ENCODE measurements around the gene RAPGEF1. TPM values are rescaled to one million over a fixed set of nuclear protein-coding genes. Genes with fewer than 3 reads are reported as not detected.

Gene RAPGEF1
- total and polyA plus RNA-seq, 8 donors: 17.1 to 62.6 (median 44.8) TPM

DNA sequence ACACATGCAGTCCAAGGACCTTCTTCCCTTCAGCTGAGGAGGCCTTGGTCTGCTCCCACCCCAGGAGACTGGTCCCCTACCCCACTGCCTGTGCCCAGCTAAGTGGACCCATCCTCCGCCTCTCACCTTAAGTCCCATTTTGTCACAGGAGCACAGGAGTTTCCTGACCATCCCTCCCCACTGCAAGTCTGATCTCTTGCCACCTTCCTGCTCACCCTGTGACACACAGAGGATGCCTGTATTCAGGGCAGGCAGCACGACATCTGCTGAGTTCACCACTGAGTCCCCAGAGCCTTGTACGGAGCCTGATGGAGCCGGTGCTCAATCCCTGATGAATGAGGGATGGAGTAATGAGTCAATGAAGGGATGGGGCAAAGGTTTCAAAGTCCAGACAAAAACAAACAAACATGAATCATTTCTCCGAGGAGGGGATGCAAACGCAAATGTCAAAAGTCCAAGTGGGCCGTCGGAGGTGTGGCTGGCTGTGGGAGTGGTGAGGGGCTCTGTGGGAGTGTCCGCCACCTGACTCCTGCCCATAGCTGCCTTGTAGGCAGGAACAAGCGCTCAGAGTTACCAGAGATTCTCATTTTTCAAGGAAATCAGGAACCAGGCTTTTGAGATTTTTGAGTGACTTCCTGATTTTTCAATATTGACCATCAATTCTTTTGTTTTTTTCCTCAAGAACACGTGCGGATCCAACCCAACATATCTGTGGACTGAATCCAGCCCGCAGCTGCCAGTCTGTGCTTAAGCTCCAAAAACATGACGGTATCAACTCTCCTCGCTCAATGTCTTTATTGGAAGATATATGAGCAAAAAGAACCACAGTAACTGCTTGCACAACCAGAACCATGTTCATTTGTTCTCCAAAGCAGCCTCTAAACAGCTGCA, 4.4 kb downstream of the RAPGEF1 start:
- DNase-seq: no peak
- peaks cover 26 to 62% (median 40%) of the 10 kb centered on the region in 3 donors for H3K4me1 ChIP-seq
- intact Hi-C loops (cut with DNase I): no loop called here
- peak overlapping the region in 2 of 4 donors; percentile 21 to 69 for H3K27ac ChIP-seq
- no peaks in the 10 kb centered on the region for H3K9me3 ChIP-seq
- no peaks in the 10 kb centered on the region for H3K36me3 ChIP-seq
- ATAC-seq: peak in 1 of 4 donors; percentile 3
- WGBS, 2 donors: 67 to 72% methylated on average over 15 of the region's 15 CpGs
- no peak overlapping the region for H3K4me3 ChIP-seq
- FAIRE-seq: no peak
- TF ChIP-seq, protein P1, sequence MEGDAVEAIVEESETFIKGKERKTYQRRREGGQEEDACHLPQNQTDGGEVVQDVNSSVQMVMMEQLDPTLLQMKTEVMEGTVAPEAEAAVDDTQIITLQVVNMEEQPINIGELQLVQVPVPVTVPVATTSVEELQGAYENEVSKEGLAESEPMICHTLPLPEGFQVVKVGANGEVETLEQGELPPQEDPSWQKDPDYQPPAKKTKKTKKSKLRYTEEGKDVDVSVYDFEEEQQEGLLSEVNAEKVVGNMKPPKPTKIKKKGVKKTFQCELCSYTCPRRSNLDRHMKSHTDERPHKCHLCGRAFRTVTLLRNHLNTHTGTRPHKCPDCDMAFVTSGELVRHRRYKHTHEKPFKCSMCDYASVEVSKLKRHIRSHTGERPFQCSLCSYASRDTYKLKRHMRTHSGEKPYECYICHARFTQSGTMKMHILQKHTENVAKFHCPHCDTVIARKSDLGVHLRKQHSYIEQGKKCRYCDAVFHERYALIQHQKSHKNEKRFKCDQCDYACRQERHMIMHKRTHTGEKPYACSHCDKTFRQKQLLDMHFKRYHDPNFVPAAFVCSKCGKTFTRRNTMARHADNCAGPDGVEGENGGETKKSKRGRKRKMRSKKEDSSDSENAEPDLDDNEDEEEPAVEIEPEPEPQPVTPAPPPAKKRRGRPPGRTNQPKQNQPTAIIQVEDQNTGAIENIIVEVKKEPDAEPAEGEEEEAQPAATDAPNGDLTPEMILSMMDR (IDR thresholded peaks at IDR 0.05): no peak
- H3K27me3 ChIP-seq: no peaks in the 10 kb centered on the region

DNA sequence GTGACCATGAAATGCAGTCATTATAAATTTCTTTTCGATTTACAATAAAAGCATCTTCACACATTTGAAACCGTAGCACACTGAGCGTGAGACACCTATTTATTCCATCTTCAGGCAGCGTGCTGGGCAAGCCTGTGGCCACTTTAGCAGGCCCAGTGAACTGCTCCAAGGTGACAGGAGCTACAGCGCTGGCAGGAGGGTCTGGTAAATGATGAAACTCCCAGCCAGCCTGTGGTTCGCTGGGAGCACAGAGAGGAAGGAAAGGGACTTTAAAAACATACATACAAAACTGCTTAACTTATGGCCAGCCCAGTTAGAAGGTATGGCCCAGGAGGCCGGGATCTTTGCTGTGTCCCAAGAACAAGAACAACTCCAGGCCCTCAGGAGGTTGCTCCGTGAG, 5.1 kb downstream of the RAPGEF1 start:
- intact Hi-C loops (cut with DNase I): no loop called here
- Histone ChIP-seq H3K4me1 (peaks cover 26 to 62% (median 40%) of the 10 kb centered on the region in 3 donors), H3K36me3 (no peaks in the 10 kb centered on the region), H3K27ac (peak overlapping the region in 2 of 4 donors; percentile 60 to 69), H3K27me3 (no peaks in the 10 kb centered on the region), H3K4me3 (no peak overlapping the region), H3K9me3 (no peaks in the 10 kb centered on the region)
- WGBS, 2 donors: 83 to 92% methylated on average over 8 of the region's 8 CpGs
- DNase-seq (no peak), ATAC-seq (no peak), FAIRE-seq (no peak)
- TF ChIP-seq, protein P1 (IDR thresholded peaks at IDR 0.05): no peak

DNA sequence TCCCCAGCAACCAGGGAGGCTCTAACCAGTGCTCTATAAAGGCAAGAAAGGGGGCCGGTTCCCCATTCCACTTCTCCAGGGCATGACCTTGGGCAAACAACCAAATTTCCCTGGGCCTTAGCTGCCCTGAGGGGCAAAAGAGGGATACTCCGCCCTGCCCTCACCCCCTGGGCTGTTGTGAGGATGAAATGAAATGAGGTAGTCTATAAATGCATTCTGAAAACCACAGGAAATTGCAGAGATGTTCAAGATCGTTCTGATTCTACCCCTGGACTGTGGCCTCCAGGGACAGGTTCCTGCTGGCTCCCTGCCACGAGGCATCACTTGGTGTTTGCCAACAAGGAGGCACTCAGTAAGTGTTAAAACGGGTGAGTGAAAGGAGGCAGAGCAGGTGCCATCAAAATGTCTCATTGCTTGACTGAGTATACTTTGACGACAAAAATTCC, 5.7 kb downstream of the RAPGEF1 start:
- Histone ChIP-seq H3K27me3 (no peaks in the 10 kb centered on the region), H3K27ac (peak overlapping the region in 3 of 4 donors; percentile 19 to 69 (median 60)), H3K4me3 (no peak overlapping the region), H3K4me1 (peaks cover 31 to 64% (median 40%) of the 10 kb centered on the region in 3 donors), H3K36me3 (no peaks in the 10 kb centered on the region), H3K9me3 (no peaks in the 10 kb centered on the region)
- WGBS, 2 donors: 25 to 26% methylated on average over 6 of the region's 6 CpGs
- ATAC-seq (peak in 3 of 4 donors; percentile 3 to 14 (median 6)), DNase-seq (peak in 2 of 6 donors; percentile 73 to 75), FAIRE-seq (no peak)
- TF ChIP-seq, protein P1 (IDR thresholded peaks at IDR 0.05): no peak
- intact Hi-C loops (cut with DNase I): no loop called here

DNA sequence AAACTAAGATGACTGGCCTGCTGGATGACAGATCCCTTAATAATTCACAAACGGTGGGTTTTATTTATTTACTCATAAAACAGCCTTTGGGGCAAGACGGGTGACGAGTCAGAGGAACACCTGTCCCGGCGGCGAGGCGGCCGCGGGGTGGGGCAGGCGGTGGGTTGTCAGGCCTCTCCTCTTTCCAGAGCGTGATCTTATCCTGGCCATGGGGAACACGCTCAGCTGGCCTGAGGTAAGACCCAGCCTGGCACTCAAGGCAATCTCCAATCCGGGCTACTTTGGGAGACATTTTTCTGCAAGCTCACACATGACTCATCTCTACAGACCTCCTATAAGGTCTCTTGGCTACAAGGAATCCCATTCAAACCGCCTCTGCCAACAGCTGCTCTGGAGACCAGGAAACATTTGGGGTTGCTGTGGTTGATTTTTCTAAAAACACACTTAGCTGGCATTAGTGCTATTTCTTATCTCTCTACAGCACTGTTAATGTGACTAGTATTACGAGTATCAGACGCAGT, 6.3 kb downstream of the RAPGEF1 start:
- intact Hi-C loops (cut with DNase I): no loop called here
- no peak for FAIRE-seq

More for the DNA sequence above, 6.3 kb downstream of the RAPGEF1 start:
- Histone ChIP-seq H3K27ac (peak overlapping the region in 2 of 4 donors; percentile 60 to 69), H3K4me3 (no peak overlapping the region), H3K27me3 (no peaks in the 10 kb centered on the region), H3K4me1 (peaks cover 33 to 69% (median 40%) of the 10 kb centered on the region in 3 donors), H3K36me3 (no peaks in the 10 kb centered on the region), H3K9me3 (no peaks in the 10 kb centered on the region)
- TF ChIP-seq, protein P1 (IDR thresholded peaks at IDR 0.05): no peak
- peak; percentile 48 to 70 (median 65) for ATAC-seq
- 45 to 59% methylated on average over 16 of the region's 16 CpGs for WGBS, 2 donors
- DNase-seq: peak in 3 of 6 donors; percentile 45 to 59 (median 51)
